ENCODE measurements around the gene CPAMD8. TPM values are rescaled to one million over a fixed set of nuclear protein-coding genes. Genes with fewer than 3 reads are reported as not detected.

CPAMD8 gene
- total RNA-seq, 1 experiment from 2014 or later, result 0.20 TPM

DNA sequence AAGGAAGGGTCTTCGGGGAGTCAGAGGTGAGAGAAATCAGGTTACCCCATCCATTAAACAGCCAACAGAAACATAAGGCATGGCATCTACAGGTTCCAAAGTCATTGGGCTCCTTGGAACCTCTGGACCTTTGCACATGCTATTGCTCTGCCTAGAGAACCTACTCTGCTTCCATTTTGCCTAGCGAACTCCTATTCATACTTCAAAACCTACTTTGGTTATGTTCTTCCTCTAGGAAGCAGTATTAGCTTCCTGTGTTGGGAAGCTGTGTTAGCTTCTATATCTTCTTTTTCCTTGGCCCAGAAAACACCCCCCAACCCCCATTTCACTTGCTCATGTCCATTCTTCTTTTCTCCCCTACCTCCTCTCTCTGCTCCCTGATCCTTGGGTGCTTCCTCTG is 98.3 kb downstream of the CPAMD8 start:
- ATAC-seq, result no peak
- CTCF ChIA-PET, result no interaction called here

DNA sequence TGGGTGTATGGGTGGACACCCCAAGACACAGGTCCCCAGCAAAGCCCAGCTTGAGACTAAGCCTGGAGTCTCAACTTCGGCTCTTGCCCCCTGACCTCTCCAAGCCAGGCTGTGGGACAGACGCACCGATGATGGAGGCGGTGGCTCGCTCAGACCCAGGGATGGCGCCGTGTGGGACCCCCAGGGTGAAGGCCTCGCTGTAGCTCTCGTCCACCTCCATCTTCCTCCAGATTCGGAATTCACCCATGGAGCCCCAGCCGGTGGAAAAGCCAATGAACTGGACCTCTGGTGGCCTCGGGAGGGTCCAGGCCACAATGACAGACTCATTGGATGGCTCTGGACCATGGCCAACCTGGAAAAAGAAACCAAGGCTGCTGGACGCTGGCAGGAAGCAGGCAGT is 98.7 kb downstream of the CPAMD8 start:
- DNase-seq (ENCODE audit: low read depth, low spot score), result no peak
- intact Hi-C loops (cut with micrococcal nuclease), result no loop called here
- no peaks in the 10 kb centered on the region for H4K20me1 ChIP-seq (ENCODE audit: insufficient read depth)
- no peaks in the 10 kb centered on the region for H3K4me1 ChIP-seq (ENCODE audit: control insufficient read depth in 1 of 2, insufficient read depth in 2 of 2, low read length in 2 of 2)
- H3K27ac ChIP-seq (ENCODE audit: low read depth, low read length), result no peak overlapping the region
- no peak for TF ChIP-seq ELF1 (IDR thresholded peaks at IDR 0.05; ENCODE audit: borderline replicate concordance, low read depth)
- no peak for TF ChIP-seq EZH2 (IDR thresholded peaks at IDR 0.05)
- TF ChIP-seq CEBPB (IDR thresholded peaks at IDR 0.05; ENCODE audit: low read depth), result no peak
- TF ChIP-seq SIN3A (IDR thresholded peaks at IDR 0.05; ENCODE audit: low read depth), result no peak
- TF ChIP-seq, protein P1, sequence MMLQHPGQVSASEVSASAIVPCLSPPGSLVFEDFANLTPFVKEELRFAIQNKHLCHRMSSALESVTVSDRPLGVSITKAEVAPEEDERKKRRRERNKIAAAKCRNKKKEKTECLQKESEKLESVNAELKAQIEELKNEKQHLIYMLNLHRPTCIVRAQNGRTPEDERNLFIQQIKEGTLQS (IDR thresholded peaks at IDR 0.05), result no peak
- no peak for TF ChIP-seq SRF (IDR thresholded peaks at IDR 0.05; ENCODE audit: low read depth)
- no peak for TF ChIP-seq MAX (IDR thresholded peaks at IDR 0.05)
- no peak for TF ChIP-seq TCF7L2 (IDR thresholded peaks at IDR 0.05; ENCODE audit: borderline replicate concordance, extremely low read depth, insufficient read depth, insufficient read length)
- no peak for TF ChIP-seq RAD21 (IDR thresholded peaks at IDR 0.05; ENCODE audit: low read depth)
- no peak for TF ChIP-seq CBX3 (IDR thresholded peaks at IDR 0.05; ENCODE audit: low read depth)
- no peak for TF ChIP-seq FOSL1 (IDR thresholded peaks at IDR 0.05; ENCODE audit: low read depth)
- no peak for TF ChIP-seq POLR2AphosphoS5 (IDR thresholded peaks at IDR 0.05; ENCODE audit: low read depth, low read length)
- TF ChIP-seq POLR2A (IDR thresholded peaks at IDR 0.05; ENCODE audit: borderline replicate concordance, extremely low read depth, insufficient read depth, insufficient read length), result no peak
- TF ChIP-seq, protein P2, sequence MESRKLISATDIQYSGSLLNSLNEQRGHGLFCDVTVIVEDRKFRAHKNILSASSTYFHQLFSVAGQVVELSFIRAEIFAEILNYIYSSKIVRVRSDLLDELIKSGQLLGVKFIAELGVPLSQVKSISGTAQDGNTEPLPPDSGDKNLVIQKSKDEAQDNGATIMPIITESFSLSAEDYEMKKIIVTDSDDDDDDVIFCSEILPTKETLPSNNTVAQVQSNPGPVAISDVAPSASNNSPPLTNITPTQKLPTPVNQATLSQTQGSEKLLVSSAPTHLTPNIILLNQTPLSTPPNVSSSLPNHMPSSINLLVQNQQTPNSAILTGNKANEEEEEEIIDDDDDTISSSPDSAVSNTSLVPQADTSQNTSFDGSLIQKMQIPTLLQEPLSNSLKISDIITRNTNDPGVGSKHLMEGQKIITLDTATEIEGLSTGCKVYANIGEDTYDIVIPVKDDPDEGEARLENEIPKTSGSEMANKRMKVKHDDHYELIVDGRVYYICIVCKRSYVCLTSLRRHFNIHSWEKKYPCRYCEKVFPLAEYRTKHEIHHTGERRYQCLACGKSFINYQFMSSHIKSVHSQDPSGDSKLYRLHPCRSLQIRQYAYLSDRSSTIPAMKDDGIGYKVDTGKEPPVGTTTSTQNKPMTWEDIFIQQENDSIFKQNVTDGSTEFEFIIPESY (IDR thresholded peaks at IDR 0.05; ENCODE audit: extremely low read depth, insufficient replicate concordance, low read length), result no peak
- no peak for TF ChIP-seq ZFX (IDR thresholded peaks at IDR 0.05)
- no peak for TF ChIP-seq ZNF274 (IDR thresholded peaks at IDR 0.05; ENCODE audit: low read depth, low read length)
- BruUV-seq (replicated peaks), result no TSS peak
- peaks cover 5% of the 10 kb centered on the region in 2 experiments; a peak in 2 of 4 replicates for H3K9me3 ChIP-seq (ENCODE audit: control insufficient read depth in 1 of 2, insufficient read depth in 1 of 2, low read depth in 1 of 2, low read length in 2 of 2)
- H2AFZ ChIP-seq (ENCODE audit: low read depth, low read length, poor library complexity, severe bottlenecking), result no peak overlapping the region
- H3K9ac ChIP-seq (ENCODE audit: low read length), result no peak overlapping the region
- CTCF ChIA-PET, result no interaction called here
- POLR2A ChIA-PET, result no interaction called here
- H3K27me3 ChIP-seq (ENCODE audit: insufficient read depth, low read length), result no peaks in the 10 kb centered on the region
- no peaks in the 10 kb centered on the region for H3K9me2 ChIP-seq (ENCODE audit: insufficient read depth)
- H3K4me2 ChIP-seq (ENCODE audit: low read length), result no peak overlapping the region
- no peaks in the 10 kb centered on the region for H3K79me2 ChIP-seq (ENCODE audit: insufficient read depth, low read length)
- no peak overlapping the region for H3K4me3 ChIP-seq (replicated peaks in 1 of 2; ENCODE audit: low read depth in 1 of 2, low read length in 2 of 2)
- RAD21 ChIA-PET (ENCODE audit: low non-redundant PET in 1 of 2, low total read pairs in 2 of 2, uncharacterized antibody in 2 of 2, unreplicated experiment in 2 of 2), result no interaction called here
- no peaks in the 10 kb centered on the region for H3K36me3 ChIP-seq (ENCODE audit: control insufficient read depth in 1 of 2, insufficient read depth in 2 of 2, low read length in 2 of 2)
- ATAC-seq, result no peak

More for the DNA sequence above, 98.3 kb downstream of the CPAMD8 start:
- no peaks in the 10 kb centered on the region for H3K79me2 ChIP-seq (ENCODE audit: insufficient read depth, low read length)
- H3K4me2 ChIP-seq (ENCODE audit: low read length), result no peak overlapping the region
- H3K27ac ChIP-seq (ENCODE audit: low read depth, low read length), result no peak overlapping the region
- DNase-seq (ENCODE audit: low read depth, low spot score), result no peak
- no peaks in the 10 kb centered on the region for H3K27me3 ChIP-seq (ENCODE audit: insufficient read depth, low read length)
- RAD21 ChIA-PET (ENCODE audit: low non-redundant PET in 1 of 2, low total read pairs in 2 of 2, uncharacterized antibody in 2 of 2, unreplicated experiment in 2 of 2), result no interaction called here
- no peaks in the 10 kb centered on the region for H3K36me3 ChIP-seq (ENCODE audit: control insufficient read depth in 1 of 2, insufficient read depth in 2 of 2, low read length in 2 of 2)
- peaks cover 5 to 6% of the 10 kb centered on the region in 2 experiments; a peak in 3 of 4 replicates for H3K9me3 ChIP-seq (ENCODE audit: control insufficient read depth in 1 of 2, insufficient read depth in 1 of 2, low read depth in 1 of 2, low read length in 2 of 2)
- POLR2A ChIA-PET, result no interaction called here
- no peak overlapping the region for H3K9ac ChIP-seq (ENCODE audit: low read length)
- intact Hi-C loops (cut with micrococcal nuclease), result no loop called here
- no peak overlapping the region for H2AFZ ChIP-seq (ENCODE audit: low read depth, low read length, poor library complexity, severe bottlenecking)
- H3K9me2 ChIP-seq (ENCODE audit: insufficient read depth), result no peaks in the 10 kb centered on the region
- no peak for TF ChIP-seq JUND (IDR thresholded peaks at IDR 0.05)
- TF ChIP-seq SRF (IDR thresholded peaks at IDR 0.05; ENCODE audit: low read depth), result no peak
- TF ChIP-seq FOSL1 (IDR thresholded peaks at IDR 0.05; ENCODE audit: low read depth), result no peak
- TF ChIP-seq ZNF274 (IDR thresholded peaks at IDR 0.05; ENCODE audit: low read depth, low read length), result no peak
- TF ChIP-seq, protein P1 (IDR thresholded peaks at IDR 0.05), result no peak
- no peak for TF ChIP-seq YY1 (IDR thresholded peaks at IDR 0.05; ENCODE audit: extremely low read depth, insufficient replicate concordance, low read depth, low read length)
- BruUV-seq (replicated peaks), result no TSS peak
- no peaks in the 10 kb centered on the region for H3K4me1 ChIP-seq (ENCODE audit: control insufficient read depth in 1 of 2, insufficient read depth in 2 of 2, low read length in 2 of 2)
- H3K4me3 ChIP-seq (replicated peaks in 1 of 2; ENCODE audit: low read depth in 1 of 2, low read length in 2 of 2), result no peak overlapping the region
- no peaks in the 10 kb centered on the region for H4K20me1 ChIP-seq (ENCODE audit: insufficient read depth)
